Left forelimb (tissue), 1 donor: Measurements from ENCODE around the gene KIF5A.

Source experiments
- DNase-seq: peaks from one replicate; pipeline ENCODE4 v3.0.0-alpha.2; 2018; ENCODE audit warnings: low spot score

KIF5A gene

GRCh38 chr12:57520053-57520818, 29.6 kb upstream of the KIF5A start, which contains the start of gene DDIT3:
DDIT3 (minus strand) TSS chr12:57520514; CDS start chr12:57517406, 3,108 bp downstream.
- DNase-seq, result peak; percentile 99

DNA sequence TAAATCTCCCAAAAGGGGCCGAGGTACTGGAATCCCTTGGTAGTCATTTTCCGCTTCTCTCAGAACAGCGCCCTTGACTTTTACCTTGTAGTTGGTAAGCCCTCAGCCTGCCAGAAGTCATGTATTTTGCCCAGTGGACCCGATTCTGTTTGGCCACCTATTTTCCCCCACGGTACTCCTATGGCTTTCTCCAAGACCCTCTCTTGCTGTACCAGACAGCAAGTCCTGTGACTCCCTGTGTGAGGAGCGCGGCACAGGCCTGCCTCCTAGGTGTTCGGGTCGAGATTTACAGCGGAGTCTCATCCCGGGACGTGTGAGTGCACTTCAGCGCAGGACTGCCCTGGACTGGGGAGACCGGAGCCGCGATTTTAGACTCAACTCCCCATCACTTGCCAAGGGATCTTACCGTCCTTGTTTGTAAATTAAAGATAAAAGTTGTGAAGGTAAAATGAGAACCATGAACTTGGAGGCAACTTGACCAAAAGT, 28.3 kb upstream of the KIF5A start:
- no peak for DNase-seq

- DNase-seq, result peak; percentile 94
Observed at GRCh38 chr12:57522011-57522886, 27.6 kb upstream of the KIF5A start, which contains the start of gene MBD6. MBD6 (plus strand) TSS chr12:57522824; CDS start chr12:57524304, 1,480 bp downstream.

GRCh38 chr12:57522887-57523705, 26.7 kb upstream of the KIF5A start:
- no peak for DNase-seq

GRCh38 chr12:57523706-57524614, 25.9 kb upstream of the KIF5A start:
- DNase-seq, result no peak

DNA sequence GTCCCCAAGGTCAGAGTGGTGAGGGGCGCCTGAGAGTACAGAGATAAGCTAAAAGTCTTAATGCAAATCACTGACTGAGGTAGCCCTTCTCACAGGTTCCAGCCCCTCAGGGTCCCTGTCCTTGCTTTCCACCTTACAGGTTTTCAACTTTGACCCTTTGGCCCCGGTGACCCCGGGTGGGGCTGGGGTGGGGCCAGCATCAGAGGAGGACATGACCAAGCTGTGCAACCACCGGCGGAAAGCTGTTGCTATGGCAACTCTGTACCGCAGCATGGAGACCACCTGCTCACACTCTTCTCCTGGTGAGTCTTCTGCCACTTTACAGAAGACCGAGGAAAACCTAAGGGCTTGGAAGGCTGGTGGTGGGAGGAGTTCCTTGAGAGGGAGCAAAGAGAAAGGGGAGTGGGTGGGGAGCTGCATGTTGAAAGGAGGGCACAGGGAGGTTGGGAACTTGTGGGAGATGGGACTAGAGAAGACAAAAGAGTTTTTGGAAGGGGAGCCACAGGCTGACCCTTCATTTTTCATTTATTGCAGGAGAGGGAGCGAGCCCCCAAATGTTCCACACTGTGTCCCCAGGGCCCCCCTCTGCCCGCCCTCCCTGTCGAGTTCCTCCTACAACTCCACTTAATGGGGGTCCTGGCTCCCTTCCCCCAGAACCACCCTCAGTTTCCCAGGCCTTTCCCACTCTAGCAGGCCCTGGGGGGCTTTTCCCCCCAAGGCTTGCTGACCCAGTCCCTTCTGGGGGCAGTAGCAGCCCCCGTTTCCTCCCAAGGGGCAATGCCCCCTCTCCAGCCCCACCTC, 24.8 kb upstream of the KIF5A start:
- DNase-seq, result no peak

DNA sequence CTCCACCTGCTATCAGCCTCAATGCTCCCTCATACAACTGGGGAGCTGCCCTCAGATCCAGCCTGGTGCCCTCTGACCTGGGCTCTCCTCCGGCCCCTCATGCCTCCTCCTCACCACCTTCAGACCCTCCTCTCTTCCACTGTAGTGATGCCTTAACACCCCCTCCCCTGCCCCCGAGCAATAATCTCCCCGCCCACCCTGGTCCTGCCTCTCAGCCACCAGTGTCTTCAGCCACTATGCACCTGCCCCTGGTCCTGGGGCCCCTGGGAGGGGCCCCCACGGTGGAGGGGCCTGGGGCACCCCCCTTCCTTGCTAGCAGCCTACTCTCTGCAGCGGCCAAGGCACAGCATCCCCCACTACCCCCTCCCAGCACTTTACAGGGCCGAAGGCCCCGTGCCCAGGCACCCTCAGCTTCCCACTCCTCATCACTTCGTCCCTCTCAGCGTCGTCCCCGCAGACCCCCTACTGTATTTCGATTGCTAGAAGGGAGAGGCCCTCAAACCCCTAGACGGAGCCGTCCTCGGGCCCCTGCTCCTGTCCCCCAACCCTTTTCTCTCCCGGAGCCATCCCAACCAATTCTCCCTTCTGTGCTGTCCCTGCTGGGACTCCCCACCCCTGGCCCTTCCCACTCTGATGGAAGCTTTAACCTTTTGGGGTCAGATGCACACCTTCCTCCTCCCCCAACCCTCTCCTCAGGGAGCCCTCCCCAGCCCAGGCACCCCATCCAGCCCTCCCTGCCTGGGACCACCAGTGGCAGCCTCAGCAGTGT, 24.0 kb upstream of the KIF5A start:
- no peak for DNase-seq

DNA sequence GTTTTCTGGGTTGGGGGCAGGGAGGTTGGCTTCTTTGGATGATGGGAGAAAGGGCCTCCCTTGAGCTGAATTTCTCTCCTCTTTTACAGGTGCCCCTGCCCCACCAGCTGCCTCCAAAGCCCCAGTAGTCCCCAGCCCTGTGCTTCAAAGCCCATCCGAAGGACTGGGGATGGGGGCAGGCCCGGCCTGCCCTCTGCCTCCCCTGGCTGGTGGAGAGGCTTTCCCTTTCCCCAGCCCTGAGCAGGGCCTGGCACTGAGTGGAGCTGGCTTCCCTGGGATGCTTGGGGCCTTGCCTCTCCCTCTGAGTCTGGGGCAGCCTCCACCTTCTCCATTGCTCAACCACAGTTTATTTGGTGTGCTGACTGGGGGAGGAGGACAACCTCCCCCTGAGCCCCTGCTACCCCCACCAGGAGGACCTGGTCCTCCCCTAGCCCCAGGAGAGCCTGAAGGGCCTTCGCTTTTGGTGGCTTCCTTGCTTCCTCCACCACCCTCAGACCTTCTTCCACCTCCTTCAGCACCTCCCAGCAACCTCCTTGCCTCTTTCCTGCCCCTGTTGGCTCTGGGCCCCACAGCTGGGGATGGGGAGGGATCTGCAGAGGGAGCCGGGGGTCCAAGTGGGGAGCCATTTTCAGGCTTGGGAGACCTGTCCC, 23.2 kb upstream of the KIF5A start:
- DNase-seq, result no peak

- no peak for DNase-seq
Observed at GRCh38 chr12:57527184-57527583, 22.7 kb upstream of the KIF5A start.

DNA sequence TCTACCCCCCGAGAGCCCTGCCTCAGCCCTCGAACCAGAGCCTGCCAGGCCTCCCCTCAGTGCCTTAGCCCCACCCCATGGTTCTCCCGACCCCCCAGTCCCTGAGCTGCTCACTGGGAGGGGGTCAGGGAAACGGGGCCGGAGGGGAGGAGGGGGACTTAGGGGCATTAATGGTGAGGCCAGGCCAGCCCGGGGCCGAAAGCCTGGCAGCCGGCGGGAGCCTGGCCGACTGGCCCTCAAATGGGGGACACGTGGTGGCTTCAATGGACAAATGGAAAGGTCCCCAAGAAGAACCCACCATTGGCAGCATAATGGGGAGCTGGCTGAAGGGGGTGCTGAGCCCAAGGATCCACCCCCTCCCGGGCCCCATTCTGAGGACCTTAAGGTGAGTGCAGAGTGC, 21.7 kb upstream of the KIF5A start:
- no peak for DNase-seq

- no peak for DNase-seq
Observed at GRCh38 chr12:57528831-57529555, 20.9 kb upstream of the KIF5A start.

GRCh38 chr12:57529831-57530230, 20.0 kb upstream of the KIF5A start:
- no peak for DNase-seq

- peak; percentile 33 for DNase-seq
Observed at GRCh38 chr12:57530396-57531142, 19.3 kb upstream of the KIF5A start.

- DNase-seq, result no peak
Observed at GRCh38 chr12:57531836-57532235, 18.0 kb upstream of the KIF5A start.

DNA sequence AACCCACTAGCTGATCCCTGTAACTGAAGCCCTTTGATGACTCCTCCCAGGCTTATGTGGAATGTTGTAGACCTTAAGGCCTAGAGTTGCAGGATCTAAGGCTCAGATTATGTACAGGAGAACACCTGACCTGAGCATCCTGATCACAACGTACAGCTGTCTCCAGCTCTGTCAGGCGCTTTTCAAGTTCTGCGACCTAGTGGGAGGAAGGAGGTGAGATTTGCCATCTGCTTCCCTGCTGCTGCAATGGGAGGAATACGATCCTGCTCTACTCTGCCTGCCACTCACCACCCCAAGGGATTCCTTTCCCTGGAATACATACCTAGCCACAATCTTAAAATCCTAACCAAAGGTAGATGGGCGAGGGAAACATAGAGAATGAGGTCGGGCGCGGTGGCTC, 16.7 kb upstream of the KIF5A start:
- DNase-seq, result no peak

- no peak for DNase-seq
Observed at GRCh38 chr12:57534250-57534649, 15.6 kb upstream of the KIF5A start.

DNA sequence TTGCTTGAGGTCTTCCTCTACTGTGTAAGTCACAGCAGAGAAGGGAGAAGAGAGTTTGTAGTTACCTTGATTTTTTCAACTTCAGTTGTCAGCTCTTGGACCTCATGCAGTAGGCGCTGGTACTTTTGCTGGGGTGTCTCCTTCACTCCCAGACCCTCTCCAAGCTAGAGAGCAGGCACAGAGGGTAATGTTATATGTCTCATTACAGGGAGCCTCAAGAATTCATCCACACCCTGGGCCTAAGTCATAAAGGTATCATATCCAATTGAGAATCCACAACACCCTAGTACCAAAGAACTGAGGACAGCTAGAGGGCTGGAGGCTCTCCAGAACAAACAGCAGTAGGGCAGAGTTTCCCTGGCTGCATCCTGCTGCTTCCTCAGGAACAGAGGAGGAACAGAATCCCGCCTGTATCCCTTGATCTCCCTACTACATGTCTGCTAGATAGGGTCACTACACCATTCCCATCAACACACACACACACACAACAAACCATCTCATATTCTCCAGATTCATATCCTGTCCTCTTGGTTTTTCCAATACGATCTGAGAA, 14.8 kb upstream of the KIF5A start:
- peak; percentile 41 for DNase-seq
